Left hindlimb (tissue), 1 donor: ENCODE data around the gene IFI16.
"Not testable (repeated sequence)": the region's sequence is repeated elsewhere in the genome, so short reads cannot be mapped to it uniquely, and the experiment has no call there.

Experiments used
- DNase-seq: peaks from one replicate; pipeline ENCODE4 v3.0.0-alpha.2; 2018

The IFI16 gene

DNA sequence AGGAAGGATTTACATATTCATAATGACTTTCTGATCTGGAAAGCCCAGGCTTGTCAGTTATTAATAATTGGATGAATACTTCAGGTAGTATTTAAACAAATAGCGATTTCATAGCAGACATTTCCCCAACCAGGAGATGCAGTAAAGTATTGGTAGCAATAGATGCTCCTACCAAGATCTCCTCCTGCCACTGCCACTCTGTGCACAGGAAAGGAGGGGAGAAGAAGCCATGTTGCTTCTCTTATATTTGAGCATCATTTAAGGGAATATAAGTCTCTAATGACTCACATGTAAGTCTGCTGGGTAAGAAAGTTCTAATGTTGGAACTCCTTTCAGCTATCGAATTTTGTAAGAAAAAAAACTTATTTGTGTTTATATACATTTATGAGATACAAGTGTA is 420 bp upstream of the IFI16 start:
- no peak for DNase-seq

- no peak for DNase-seq
Measured at GRCh38 chr1:159010391-159010790, 684 bp downstream of the IFI16 start.

DNA sequence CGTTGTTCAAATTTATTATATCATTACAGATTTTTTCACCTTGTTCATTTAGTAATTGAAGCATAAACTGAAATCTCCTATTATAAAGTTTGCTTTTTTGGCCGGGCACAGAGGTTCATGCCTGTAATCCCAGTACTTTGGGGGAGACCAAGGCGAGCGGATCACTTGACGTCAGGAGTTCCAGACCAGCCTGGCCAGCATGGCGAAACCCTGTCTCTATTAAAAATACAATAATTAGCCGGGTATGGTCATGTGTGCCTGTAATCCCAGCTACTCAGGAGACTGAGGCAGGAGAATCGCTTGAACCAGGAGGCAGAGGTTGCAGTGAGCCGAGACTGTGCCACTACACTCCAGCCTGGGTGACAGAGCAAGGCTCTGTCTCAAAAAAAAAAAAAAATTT is 1.3 kb downstream of the IFI16 start:
- not testable (repeated sequence) for DNase-seq

GRCh38 chr1:159011751-159012150 is 2.0 kb downstream of the IFI16 start:
- no peak for DNase-seq

- DNase-seq = no peak
Measured at GRCh38 chr1:159012495-159012894, 2.8 kb downstream of the IFI16 start.

GRCh38 chr1:159014003-159014571 is 4.4 kb downstream of the IFI16 start:
- no peak for DNase-seq

DNA sequence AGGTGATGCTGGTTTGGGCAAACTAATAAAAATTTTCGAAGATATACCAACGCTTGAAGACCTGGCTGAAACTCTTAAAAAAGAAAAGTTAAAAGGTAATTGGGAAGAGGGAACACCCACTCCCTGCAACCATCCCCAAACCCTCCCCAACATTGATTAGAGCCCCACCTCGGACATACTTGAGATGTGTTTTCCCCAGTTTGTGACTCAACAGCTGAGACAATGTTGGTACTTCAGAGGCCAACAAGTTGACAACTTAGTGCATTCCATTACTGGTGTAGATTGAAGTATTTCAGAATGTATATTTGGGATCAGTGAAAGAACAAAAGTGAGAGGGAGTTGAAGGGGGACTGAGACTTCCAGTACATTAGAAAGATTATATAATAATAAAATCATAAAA is 5.1 kb downstream of the IFI16 start:
- no peak for DNase-seq

DNA sequence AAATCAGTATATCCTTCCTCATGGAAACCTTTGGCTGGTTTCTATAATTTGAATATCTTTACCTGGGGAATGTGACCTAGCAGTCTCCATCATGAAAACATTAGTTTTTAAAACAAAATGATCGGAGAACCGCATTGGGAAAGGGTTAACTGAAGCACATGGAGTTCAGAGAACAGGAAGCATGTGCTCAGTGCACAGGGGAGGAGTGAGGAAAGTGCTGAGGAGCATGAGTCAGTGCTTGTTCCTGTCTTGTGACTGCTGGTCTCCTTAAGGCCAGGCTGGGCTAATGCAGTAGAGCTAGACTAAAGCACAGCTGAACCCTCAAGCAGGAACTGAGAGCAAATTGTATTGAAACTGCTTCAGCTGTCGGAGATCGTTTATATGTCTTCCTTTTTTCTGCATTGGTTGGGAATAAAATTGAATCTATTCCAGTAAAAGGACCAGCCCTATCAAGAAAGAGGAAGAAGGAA is 5.8 kb downstream of the IFI16 start:
- DNase-seq = peak; percentile 44

- no peak for DNase-seq
Measured at GRCh38 chr1:159023723-159024122, 14.0 kb downstream of the IFI16 start.

DNA sequence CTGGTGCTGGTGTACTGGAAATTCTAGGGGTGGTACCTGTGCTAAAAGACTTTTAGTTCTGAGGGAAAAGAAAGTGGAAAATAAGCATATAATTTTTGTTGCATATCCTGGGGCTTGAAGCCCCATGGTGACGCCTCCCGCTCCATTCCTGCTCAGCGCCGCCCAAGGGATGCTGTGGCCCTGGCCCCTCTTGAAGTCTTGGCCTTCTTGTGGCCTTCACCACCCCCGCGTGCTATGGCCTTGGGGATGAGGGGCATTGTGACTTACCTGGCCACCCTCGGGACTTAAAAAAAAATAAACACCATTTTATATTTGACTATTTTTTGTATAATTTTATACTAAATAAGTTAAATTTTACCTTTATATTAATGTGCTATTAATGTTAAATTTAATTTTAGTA is 15.3 kb downstream of the IFI16 start:
- DNase-seq = no peak

- DNase-seq = not testable (repeated sequence)
Measured at GRCh38 chr1:159026841-159027240, 17.1 kb downstream of the IFI16 start.

DNA sequence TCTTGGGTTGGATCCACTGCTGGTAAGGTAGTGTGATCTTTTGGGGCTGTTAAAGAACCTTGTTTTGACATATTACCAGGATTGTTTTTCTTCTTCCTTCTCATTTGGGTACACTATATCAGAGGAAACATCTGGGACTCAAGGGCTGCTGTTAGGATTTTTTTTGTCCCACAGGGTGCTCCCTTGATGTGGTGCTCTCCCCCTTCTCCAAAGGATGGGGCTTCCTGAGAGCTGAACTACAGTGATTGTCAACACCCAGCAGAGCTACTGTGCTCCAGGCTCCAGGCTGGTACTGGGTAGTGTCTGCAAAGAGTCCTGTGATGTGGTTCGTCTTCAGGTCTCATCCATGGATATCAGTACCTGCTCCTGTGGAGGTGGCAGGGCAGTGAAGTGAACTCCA is 20.6 kb downstream of the IFI16 start:
- no peak for DNase-seq

DNA sequence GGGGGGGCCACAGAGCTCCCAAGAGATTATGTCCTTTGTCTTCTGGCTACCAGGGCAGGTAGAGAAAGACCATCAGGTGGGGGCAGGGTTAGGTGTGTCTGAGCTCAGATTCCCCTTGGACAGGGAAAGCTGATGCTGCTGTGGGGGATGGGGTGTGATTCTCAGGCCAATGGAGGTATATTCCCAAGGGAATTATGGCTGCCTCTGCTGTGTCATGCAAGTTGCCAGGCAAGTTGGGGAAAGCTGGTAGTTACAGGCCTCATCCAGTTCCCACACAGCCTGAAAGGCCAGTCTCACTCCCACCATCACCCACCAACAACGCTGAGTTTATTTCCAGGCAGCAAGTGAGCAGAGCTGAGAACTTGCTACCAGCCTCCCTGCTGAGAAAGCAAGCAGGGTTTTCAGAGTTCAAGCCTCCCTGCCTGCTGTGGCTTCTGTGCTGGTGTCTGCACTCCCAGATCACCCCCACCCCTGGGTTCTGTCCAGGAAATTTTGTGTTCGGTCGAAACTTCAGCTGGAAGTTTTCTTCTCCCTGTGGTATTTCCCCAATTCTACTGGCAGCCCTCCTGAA is 21.3 kb downstream of the IFI16 start:
- DNase-seq = no peak

- no peak for DNase-seq
Measured at GRCh38 chr1:159040206-159040605, 30.5 kb downstream of the IFI16 start.

GRCh38 chr1:159040893-159041724 is 31.4 kb downstream of the IFI16 start:
- no peak for DNase-seq

- DNase-seq = not testable (repeated sequence)
Measured at GRCh38 chr1:159046486-159046885, 36.8 kb downstream of the IFI16 start.

GRCh38 chr1:159051436-159051835 is 41.7 kb downstream of the IFI16 start:
- no peak for DNase-seq

GRCh38 chr1:159054427-159054826 is 44.7 kb downstream of the IFI16 start:
- no peak for DNase-seq

- no peak for DNase-seq
Measured at GRCh38 chr1:159055181-159055641, 45.5 kb downstream of the IFI16 start.

DNA sequence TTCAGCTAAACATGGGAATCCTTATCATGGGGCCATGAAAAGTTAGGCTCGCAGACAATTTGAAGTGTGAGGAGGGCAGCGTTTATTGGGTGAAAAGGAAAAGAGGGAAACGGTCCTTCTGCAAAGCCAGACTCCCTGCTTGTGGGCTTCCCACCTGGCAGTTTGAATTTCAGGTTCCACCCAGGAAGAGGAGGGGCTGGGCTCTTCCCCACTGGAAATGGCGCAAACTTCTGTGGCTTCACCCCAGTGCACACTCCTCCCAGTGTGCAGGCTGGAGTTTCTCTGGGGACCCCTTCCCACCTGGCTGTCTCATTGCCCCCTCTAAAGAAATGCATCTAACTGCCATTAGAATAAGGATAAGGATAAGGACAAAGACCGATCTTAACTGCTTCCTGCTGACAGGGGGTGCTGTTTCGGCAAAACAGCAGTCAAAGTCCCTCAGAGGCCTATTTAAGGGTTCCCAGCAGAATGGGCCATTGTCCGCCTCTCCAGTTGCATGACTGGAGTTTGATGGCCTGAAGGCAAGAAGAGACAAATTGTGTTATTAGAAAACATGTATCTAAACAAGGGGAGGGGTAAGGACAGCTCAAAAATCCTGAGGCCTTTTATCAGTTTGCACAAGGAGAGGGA is 46.5 kb downstream of the IFI16 start:
- no peak for DNase-seq

DNA sequence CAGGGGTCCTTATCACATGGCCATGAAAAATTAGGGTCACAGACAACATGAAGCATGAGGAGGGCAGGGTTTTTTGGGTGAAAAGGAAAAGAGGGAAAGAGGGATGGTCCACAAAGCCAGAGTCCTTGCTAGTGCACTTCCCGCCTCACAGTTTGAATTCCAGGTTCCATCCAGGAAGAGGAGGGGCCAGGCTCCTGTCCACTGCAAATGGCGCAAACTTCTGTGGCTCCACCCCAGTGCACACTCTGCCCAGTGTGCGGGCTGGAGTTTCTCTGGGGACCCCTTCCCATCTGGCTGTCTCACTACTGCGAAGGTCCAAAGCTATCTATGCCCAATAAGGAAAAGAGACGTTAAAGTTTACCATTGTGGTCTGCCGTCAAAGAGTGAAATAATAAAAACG is 49.0 kb downstream of the IFI16 start:
- no peak for DNase-seq

DNA sequence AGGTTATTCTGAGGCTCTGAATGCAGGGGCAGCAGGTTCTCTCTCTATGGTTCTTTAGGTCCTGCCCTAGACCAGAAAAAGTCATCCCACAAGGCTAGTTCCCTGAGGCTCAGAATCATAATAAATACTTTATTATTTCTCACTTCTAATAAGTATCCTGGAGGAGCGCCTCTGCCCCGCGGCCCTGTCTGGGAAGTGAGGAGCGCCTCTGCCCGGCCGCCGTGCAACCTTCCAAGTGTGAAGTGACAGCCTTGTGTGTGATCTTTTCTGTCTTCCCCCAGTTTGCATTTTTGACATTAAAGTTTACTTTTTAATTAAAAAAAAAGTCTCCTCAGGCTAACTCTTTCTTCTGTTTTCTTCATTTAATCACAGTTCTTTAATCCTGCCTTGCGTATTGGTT is 55.4 kb downstream of the IFI16 start:
- no peak for DNase-seq

DNA sequence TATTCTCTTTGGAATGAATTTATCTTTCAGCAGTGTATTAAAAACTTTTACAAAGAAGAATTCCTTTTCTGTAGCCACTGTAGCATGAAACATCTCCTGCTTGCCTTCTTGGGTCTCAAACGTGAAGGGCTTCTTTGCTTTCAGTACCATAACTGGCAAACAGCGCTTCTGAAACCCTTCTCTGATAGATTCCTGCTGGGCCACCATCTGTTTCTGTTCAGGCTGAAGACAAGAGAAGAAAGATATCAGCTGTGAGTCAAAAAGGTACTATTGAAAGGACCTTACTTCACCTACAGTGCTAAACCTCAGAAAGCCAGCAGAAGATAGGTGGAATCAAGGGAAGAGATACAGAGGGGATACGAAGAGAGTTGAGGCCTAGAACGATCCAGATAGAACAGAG is 56.4 kb downstream of the IFI16 start:
- DNase-seq = no peak
